Panc1 (cell line): ENCODE measurements around the gene KIFC3. TPM values are rescaled to one million over a fixed set of nuclear protein-coding genes. Genes with fewer than 3 reads are reported as not detected.
"Not testable (repeated sequence)": the region's sequence is repeated elsewhere in the genome, so short reads cannot be mapped to it uniquely, and the experiment has no call there.

Experiments
- ATAC-seq: fragments of 200-7000 bp; cut with Tn5 transposase; 2 replicates; pipeline ENCODE4 v1.9.1; 2020; ENCODE audit warnings: mild to moderate bottlenecking, moderate library complexity
- BruUV-seq: library from RNA; stranded (reverse); fragments of 400-500 nt; replicated peaks from 2 replicates; lab custom pipeline; 2021; lab: Mats Ljungman, UMichigan
- CTCF ChIA-PET: fragments of 300-600 bp; sonication (Branson Sonifier 250); formaldehyde crosslinking; loops from one replicate; lab custom pipeline; 2022; ENCODE audit warnings: antibody characterized with exemption; lab: Charles Lee
- POLR2A ChIA-PET: fragments of 300-600 bp; sonication (Branson Sonifier 250); formaldehyde crosslinking; loops from one replicate; lab custom pipeline; 2022; ENCODE audit warnings: antibody characterized with exemption; lab: Charles Lee
- DNase-seq: peaks from one replicate; pipeline ENCODE4 v3.0.0-alpha.2; 2010; ENCODE audit warnings: low read depth, low spot score
- H3K27ac ChIP-seq: 2 replicates; pipeline ENCODE4 v1.5.1; 2011; ENCODE audit warnings: mild to moderate bottlenecking, low read length, inconsistent platforms
- H3K27me3 ChIP-seq: fragments of 200-500 bp; sonication (Bioruptor generic); 2 replicates; pipeline ENCODE4 v1.6.0; 2014; ENCODE audit warnings: low read length, inconsistent platforms; ENCODE audit not compliant: control insufficient read depth, insufficient read depth
- H3K36me3 ChIP-seq: fragments of 200-500 bp; sonication (Bioruptor generic); 2 replicates; pipeline ENCODE4 v1.5.1; 2014; ENCODE audit warnings: inconsistent platforms, mild to moderate bottlenecking, low read length, moderate library complexity; ENCODE audit not compliant: control insufficient read depth, insufficient read depth
- H3K4me1 ChIP-seq: 2 replicates; pipeline ENCODE4 v1.5.1; 2011; ENCODE audit warnings: inconsistent platforms, mild to moderate bottlenecking, low read length, moderate library complexity; ENCODE audit not compliant: control insufficient read depth, insufficient read depth
- H3K4me3 ChIP-seq, 2 experiments: 2 replicates each; pipeline ENCODE4 v1.5.1; 2011 to 2012; ENCODE audit warnings: low read depth in 2 of 2, low read length in 2 of 2, mild to moderate bottlenecking in 2 of 2, inconsistent platforms in 1 of 2, moderate library complexity in 1 of 2
- H3K9me3 ChIP-seq: fragments of 200-500 bp; sonication (Bioruptor generic); 2 replicates; pipeline ENCODE4 v1.5.1; 2014; ENCODE audit warnings: low read depth, mild to moderate bottlenecking, inconsistent platforms, low read length, moderate library complexity; ENCODE audit not compliant: control insufficient read depth, insufficient read depth
- POLR2AphosphoS5 ChIP-seq: IDR thresholded peaks from 2 replicates; pipeline ENCODE4 v1.6.1; 2012; ENCODE audit warnings: mild to moderate bottlenecking, low read depth, low read length, moderate library complexity
- SIN3A ChIP-seq: IDR thresholded peaks from 2 replicates; pipeline ENCODE4 v1.6.1; 2012; ENCODE audit warnings: low read depth, mild to moderate bottlenecking, low read length, moderate library complexity, borderline replicate concordance; ENCODE audit not compliant: insufficient read depth
- TCF7L2 ChIP-seq: IDR thresholded peaks from 2 replicates; pipeline ENCODE4 v1.6.1; 2011; ENCODE audit warnings: mild to moderate bottlenecking, low read depth, low read length, inconsistent platforms
- in situ Hi-C: cut with HindIII; loops from 2 replicates; pipeline ENCODE4 v1.10.0; 2016; ENCODE audit warnings: low sequenced_read_pairs, low pct_unique_long_range_greater_than_20kb
- intact Hi-C: fragments of 100-400 bp; cut with micrococcal nuclease; formaldehyde crosslinking; loops from one replicate; pipeline ENCODE4 v1.10.0; 2022; ENCODE audit not compliant: unreplicated experiment
- total RNA-seq: library from RNA; stranded (reverse); gene quantifications from one replicate; pipeline ENCODE4 v1.2.1, GENCODE V29; 2021; ENCODE audit not compliant: unreplicated experiment
- TF ChIP-seq, protein P1 (sequence below), 2 experiments: IDR thresholded peaks; 2 replicates each; pipeline ENCODE4 v1.6.1; 2011 to 2012; ENCODE audit warnings: low read depth in 2 of 2, control low read depth in 1 of 2, low read length in 1 of 2, mild to moderate bottlenecking in 1 of 2, moderate library complexity in 1 of 2; ENCODE audit not compliant: insufficient read depth in 1 of 2
- TF ChIP-seq, protein P2 (sequence below): fragments of 450-650 bp; IDR thresholded peaks from 2 replicates; pipeline ENCODE4 v1.5.1; 2017; ENCODE audit warnings: mild to moderate bottlenecking

KIFC3 gene
- total RNA-seq, 1 experiment from 2014 or later: 51.5 TPM

DNA sequence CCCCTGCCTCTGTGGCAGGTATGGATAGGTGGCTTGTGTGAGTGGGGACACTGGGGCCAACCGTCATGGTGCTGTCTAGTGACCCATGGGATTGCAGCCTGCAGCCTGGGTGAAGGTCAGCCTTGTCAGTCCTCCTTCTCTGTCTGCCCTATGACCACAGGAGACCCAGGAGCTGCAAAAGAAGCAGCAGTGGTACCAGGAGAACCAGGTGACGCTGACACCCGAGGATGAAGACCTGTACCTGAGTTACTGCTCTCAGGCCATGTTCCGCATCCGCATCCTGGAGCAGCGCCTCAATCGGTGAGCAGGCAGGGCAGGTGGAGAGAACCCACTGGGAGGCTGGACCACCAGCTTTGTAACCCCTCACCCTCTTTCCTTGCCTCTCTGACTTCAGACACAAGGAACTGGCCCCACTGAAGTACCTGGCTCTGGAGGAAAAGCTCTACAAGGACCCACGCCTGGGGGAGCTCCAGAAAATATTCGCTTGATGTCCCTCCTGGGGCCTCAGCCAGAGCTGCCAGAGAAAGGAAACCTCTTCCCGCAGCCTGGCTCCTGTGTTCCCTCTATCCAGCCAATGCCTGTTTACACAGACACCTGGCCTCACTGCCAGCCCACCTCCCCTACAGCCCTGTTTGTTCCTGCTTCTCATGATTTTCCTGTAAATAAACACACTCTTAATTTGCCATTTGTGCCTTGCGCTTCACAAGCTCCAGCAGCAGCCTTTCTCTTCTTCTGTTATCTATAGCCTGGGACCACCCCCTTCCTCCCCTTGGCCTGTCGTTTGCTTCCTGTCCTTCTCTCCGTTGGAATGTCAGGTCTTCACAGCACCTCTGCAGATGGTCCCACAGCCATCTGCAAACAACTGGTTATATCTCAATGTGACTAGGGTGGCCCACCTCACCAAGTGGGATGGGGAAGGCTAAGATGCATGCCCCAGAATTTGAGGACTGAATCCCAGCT, 71.2 kb downstream of the KIFC3 start:
- ChIA-PET POLR2A (no interaction called here), CTCF (no interaction called here)
- in situ Hi-C loops: no loop called here
- intact Hi-C loops: no loop called here
- no peak for TF ChIP-seq POLR2AphosphoS5
- no peak for TF ChIP-seq TCF7L2
- TF ChIP-seq, protein P1, sequence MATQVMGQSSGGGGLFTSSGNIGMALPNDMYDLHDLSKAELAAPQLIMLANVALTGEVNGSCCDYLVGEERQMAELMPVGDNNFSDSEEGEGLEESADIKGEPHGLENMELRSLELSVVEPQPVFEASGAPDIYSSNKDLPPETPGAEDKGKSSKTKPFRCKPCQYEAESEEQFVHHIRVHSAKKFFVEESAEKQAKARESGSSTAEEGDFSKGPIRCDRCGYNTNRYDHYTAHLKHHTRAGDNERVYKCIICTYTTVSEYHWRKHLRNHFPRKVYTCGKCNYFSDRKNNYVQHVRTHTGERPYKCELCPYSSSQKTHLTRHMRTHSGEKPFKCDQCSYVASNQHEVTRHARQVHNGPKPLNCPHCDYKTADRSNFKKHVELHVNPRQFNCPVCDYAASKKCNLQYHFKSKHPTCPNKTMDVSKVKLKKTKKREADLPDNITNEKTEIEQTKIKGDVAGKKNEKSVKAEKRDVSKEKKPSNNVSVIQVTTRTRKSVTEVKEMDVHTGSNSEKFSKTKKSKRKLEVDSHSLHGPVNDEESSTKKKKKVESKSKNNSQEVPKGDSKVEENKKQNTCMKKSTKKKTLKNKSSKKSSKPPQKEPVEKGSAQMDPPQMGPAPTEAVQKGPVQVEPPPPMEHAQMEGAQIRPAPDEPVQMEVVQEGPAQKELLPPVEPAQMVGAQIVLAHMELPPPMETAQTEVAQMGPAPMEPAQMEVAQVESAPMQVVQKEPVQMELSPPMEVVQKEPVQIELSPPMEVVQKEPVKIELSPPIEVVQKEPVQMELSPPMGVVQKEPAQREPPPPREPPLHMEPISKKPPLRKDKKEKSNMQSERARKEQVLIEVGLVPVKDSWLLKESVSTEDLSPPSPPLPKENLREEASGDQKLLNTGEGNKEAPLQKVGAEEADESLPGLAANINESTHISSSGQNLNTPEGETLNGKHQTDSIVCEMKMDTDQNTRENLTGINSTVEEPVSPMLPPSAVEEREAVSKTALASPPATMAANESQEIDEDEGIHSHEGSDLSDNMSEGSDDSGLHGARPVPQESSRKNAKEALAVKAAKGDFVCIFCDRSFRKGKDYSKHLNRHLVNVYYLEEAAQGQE (IDR thresholded peaks at IDR 0.05; ENCODE audit: insufficient read depth in 1 of 2, low read depth in 2 of 2, low read length in 1 of 2): no peak
- TF ChIP-seq, protein P2, sequence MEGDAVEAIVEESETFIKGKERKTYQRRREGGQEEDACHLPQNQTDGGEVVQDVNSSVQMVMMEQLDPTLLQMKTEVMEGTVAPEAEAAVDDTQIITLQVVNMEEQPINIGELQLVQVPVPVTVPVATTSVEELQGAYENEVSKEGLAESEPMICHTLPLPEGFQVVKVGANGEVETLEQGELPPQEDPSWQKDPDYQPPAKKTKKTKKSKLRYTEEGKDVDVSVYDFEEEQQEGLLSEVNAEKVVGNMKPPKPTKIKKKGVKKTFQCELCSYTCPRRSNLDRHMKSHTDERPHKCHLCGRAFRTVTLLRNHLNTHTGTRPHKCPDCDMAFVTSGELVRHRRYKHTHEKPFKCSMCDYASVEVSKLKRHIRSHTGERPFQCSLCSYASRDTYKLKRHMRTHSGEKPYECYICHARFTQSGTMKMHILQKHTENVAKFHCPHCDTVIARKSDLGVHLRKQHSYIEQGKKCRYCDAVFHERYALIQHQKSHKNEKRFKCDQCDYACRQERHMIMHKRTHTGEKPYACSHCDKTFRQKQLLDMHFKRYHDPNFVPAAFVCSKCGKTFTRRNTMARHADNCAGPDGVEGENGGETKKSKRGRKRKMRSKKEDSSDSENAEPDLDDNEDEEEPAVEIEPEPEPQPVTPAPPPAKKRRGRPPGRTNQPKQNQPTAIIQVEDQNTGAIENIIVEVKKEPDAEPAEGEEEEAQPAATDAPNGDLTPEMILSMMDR: no peak
- no peak for TF ChIP-seq SIN3A
- Histone ChIP-seq H3K4me3 (no peak overlapping the region), H3K27ac (no peak overlapping the region), H3K27me3 (no peaks in the 10 kb centered on the region), H3K9me3 (no peaks in the 10 kb centered on the region), H3K4me1 (no peaks in the 10 kb centered on the region), H3K36me3 (peaks cover 3% of the 10 kb centered on the region; the same call in 1 of the 2 replicates)
- ATAC-seq (no peak), DNase-seq (no peak)
- no TSS peak for BruUV-seq

DNA sequence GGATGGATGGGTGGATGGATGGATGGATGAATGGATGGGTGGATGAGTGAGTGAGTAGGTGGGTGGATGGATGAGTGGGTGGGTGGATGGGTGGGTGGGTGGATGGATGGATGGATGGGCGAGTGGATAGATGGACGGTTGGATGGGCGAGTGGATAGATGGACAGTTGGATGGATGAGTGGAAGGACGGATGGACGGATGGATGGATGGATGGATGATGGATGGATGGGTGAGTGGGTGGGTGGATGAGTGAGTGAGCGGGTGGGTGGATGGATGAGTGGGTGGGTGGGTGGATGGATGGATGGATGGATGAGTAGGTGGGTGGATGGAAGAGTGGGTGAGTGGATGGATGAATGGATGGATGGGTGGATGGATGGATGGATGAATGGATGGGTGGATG, 72.4 kb downstream of the KIFC3 start:
- in situ Hi-C loops, H3K9me3 ChIP-seq, H3K4me1 ChIP-seq, H3K4me3 ChIP-seq, DNase-seq, BruUV-seq, POLR2A ChIA-PET, CTCF ChIA-PET, H3K27ac ChIP-seq, H3K27me3 ChIP-seq, ATAC-seq, intact Hi-C loops, H3K36me3 ChIP-seq: not testable (repeated sequence)

DNA sequence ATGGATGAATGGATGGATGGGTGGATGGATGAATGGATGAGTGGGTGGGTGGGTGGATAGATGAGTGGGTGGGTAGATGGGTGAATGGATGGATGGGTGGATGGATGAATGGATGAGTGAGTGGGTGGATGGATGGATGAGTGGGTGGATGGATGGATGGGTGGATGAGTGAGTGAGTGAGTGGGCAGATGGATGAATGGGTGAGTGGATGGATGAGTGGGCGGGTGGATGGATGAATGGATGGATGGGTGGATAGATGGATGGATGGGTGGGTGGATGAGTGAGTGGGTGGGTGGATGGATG, 73.2 kb downstream of the KIFC3 start:
- ATAC-seq (no peak), DNase-seq (no peak)
- TF ChIP-seq, protein P1 (IDR thresholded peaks at IDR 0.05; ENCODE audit: insufficient read depth in 1 of 2, low read depth in 2 of 2, low read length in 1 of 2): no peak
- TF ChIP-seq POLR2AphosphoS5 (no peak), TCF7L2 (no peak), SIN3A (no peak)
- ChIA-PET CTCF (no interaction called here), POLR2A (no interaction called here)
- no peak overlapping the region for H3K27ac ChIP-seq
- BruUV-seq: no TSS peak
- intact Hi-C loops (no loop called here), in situ Hi-C loops (no loop called here)
- H3K4me3 ChIP-seq: no peak overlapping the region
- H3K27me3 ChIP-seq: no peaks in the 10 kb centered on the region
- no peaks in the 10 kb centered on the region for H3K9me3 ChIP-seq
- no peaks in the 10 kb centered on the region for H3K4me1 ChIP-seq
- no peaks in the 10 kb centered on the region for H3K36me3 ChIP-seq
